CD4-positive, alpha-beta T cell treated with Interleukin-21 for 1 hour (primary cell): ENCODE measurements around the gene PLA2G4F.

Source experiments
- DNase-seq: peaks from one replicate; pipeline ENCODE4 v3.0.0-alpha.2; 2020

PLA2G4F gene

DNA sequence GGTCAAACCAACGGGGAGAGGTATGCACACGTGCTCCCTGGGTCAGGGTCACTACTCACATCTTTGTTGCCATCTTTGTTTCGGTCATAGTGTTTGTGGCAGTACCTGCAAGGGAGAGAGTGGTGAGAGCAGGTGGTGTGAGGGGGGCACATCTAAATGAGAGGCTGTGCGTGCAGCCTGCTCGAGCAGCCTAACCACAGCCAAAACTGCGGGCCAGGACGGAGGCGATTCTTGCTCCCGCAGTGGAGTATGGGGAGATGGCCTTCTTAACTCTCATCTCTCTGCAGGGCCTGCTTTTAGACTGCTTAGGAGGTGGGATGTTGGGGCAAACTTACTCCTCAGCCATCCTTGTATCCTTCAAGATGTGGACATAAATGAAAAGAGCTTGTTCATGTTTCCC lies 6.9 kb upstream of the PLA2G4F start:
- DNase-seq = no peak

GRCh38 chr15:42160136-42160535 lies 3.7 kb upstream of the PLA2G4F start:
- no peak for DNase-seq

DNA sequence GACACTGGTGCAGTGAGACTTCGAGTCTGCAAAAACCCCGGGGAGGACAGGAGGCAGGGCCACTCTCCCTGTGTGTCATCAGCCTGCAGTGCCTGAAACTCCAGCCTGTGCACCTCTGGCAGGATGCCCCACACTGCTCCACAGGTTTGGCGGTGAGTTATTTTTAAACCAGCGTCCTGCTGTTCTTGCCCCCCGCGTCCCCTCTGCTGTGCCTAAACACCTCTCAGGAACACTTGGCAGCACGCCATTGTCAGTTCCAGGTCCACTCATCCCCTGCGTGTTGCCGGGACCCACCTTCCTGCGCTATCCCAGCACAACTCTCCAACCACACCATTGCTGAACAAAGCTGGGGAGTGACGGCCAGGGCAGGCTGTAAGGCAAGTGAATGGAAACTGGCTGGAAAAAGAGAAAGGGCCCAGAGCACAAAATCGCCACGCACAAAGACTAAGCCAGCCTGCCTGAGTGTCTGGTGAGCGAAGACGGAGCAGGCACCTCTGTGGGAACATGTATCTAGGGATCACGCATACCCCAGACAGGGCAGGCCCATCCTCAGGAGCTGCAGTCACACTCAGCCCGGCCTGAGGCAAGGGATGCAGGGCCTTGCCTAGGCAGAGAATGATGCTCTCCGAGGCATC lies 3.1 kb upstream of the PLA2G4F start:
- no peak for DNase-seq

- no peak for DNase-seq
Observed at GRCh38 chr15:42158941-42159340, 2.5 kb upstream of the PLA2G4F start.

DNA sequence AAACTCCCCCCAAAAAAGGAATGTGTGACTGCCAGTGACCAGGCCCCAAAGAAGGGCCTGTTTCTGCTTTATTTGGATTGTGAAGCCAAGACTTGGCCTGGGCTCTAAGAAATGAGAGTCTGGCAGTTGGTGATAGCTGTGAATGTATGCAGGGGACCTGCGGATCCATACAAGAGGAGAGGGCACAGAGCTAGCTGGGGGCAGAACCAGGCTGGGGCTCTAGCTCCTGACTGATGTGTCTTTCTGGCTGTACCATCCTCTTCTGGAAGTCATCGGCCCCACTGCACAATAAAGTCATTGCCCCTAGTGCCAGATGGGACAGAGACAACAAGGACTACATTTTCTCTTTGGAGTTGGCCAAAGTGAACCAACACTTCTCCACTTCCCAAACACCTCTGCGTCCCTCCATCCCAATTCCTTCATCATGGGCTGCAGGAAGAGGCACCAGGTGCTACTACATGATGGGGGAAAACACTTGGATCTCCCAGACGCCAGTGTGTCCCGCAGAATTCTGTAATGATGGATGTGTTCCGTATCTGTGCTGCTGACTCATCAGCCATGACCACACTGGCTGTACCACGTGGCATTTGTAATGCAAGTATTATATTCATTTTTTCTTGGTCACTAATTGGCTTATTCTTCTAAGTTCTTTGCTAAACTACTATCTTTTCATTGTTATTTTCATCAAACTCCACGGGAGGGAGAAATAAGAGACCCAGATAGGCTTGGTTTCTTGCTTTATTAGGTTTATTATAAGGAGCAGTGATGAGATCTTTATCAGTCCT lies 1.7 kb upstream of the PLA2G4F start:
- DNase-seq = no peak

DNA sequence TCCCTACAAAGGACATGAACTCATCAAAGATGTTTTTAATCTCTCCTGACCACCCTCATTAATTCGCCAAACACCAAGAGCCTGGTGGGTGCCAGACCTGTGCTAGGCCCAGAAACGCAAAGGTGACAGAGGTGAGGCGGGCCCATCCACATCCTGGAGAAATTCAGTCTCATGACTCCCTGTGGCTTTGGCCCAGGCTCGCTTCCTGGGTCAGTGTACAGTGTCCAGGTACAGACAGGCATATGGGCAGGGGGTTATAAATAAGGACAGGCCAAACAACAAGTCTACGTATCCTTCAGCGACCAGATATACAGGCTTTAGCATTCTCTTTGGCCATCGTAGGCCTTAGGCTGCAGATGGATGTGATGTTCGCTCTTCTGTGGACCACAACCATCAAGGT lies 945 bp upstream of the PLA2G4F start:
- no peak for DNase-seq

DNA sequence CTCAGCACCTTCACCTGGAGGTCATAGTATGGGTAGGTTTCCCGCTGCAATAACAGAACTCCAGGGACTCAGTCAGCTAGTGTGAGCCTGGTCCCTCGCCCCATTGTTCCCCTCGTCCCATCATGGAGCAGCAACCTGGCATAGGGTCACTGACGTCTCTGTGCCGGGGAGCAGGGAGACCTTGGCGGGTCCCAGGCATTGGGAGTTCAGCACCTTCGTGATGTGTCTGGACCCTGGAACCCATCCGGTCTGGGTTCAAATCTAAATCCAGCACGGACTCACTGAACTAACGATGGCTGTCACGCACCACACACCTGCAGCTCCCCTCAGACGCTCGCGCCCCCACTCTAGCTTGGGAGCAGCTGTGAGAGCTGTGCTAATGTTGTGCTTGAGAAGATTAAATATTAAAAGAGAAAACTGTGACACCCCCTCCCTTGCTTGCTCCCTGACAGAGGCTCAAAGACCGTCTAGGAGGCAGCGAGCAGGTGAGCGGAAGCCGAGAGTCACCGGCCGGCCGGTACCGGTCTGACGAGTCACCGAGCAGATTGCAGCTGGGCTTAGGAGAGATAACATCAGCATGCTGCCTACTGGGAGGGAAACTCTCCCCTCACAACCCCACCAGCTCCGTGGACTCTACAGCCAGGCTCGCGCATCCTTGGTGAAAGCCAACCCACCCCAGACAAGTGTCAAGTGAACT lies 742 bp downstream of the PLA2G4F start:
- no peak for DNase-seq

DNA sequence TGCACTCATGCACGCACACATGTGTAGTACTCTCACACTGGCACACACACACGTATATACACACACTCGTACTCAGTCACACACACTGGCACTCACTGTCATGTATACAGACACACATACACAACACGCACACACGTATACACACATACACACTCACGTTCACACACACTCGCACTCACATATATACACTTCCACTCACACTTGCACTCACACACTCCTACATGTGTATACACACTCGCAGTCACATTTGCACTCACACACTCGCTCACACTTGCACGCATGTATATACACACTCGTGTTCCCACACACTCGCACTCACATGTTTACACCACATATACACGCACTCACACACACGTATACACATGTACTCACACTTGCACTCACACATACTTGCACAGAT lies 1.5 kb downstream of the PLA2G4F start:
- no peak for DNase-seq

DNA sequence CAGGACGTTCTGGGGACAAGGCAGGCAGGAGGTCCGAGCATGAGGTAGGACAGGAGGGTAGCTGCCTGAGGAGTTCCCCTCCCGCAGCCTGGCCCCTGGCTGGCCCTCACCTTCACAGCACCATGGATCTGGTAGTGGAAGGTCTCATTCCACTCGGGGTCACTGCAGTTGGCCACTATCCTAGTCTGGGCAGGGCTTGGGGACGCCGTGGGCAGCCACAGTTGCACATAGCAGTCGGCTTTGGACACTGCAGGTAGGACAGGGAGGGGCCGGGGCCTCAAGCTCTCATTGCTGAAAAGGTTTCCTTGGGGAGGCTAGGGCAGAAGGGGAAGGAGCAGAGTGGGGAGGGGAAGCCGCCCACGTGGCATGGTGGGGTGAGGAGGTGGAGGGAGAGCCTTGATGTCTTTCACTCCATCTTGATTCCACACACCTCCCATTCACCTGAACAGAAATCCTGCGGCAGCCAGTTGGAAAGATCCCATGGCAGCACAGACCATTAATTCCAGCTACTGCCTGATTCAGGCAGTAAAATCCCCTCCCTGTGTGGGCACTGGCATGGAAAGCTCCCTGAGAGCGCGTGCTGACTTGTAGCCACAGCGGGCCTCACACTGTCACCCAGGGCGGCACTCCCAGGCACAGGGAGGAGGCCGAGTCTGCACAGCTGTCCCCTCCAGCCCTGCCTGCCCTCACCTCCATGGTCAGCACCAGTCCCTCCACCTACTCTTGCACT lies 2.1 kb downstream of the PLA2G4F start:
- DNase-seq = no peak

- DNase-seq = no peak
Observed at GRCh38 chr15:42153874-42154211, 2.6 kb downstream of the PLA2G4F start.

- DNase-seq = no peak
Observed at GRCh38 chr15:42152921-42153698, 3.3 kb downstream of the PLA2G4F start.

GRCh38 chr15:42152196-42152920 lies 4.1 kb downstream of the PLA2G4F start:
- DNase-seq = no peak

- DNase-seq = no peak
Observed at GRCh38 chr15:42151736-42152135, 4.7 kb downstream of the PLA2G4F start.

GRCh38 chr15:42151141-42151561 lies 5.3 kb downstream of the PLA2G4F start:
- DNase-seq = no peak

- DNase-seq = no peak
Observed at GRCh38 chr15:42150219-42150970, 6.0 kb downstream of the PLA2G4F start.

DNA sequence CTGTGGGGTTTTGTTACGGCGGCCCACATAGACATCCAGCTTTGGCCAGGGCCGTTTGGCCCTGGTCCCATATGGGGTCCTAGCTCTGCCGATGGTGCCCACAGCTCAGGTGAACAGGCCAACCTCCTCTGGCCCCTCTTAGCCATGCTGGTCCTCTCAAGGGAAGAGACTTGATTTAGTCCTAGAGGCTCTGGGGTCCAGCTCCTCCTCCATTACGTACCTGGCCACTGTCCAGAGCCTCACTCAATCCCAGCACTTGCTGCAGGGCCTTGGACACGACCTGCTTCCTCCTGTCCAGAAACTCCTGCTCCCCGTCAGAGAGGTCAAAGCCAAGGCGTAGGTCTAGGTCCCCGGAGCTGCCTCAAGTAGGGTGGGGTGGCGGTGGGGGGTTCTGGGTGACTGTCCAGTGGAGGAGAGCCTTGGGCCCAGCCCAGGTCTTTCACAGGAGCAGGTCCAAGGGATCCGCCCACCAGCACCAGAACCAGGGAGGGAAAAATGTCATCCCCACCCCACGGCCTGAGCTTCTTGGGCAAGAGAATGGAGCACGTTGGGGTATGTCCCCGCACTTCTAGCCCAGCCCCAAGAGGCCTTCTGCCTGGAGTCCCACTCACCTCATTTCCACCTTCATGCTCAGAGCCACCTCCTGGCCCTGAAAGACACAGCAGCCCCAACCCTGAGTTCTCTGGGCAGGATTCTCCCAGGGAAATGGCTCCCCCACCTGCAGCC lies 6.8 kb downstream of the PLA2G4F start:
- DNase-seq = no peak

DNA sequence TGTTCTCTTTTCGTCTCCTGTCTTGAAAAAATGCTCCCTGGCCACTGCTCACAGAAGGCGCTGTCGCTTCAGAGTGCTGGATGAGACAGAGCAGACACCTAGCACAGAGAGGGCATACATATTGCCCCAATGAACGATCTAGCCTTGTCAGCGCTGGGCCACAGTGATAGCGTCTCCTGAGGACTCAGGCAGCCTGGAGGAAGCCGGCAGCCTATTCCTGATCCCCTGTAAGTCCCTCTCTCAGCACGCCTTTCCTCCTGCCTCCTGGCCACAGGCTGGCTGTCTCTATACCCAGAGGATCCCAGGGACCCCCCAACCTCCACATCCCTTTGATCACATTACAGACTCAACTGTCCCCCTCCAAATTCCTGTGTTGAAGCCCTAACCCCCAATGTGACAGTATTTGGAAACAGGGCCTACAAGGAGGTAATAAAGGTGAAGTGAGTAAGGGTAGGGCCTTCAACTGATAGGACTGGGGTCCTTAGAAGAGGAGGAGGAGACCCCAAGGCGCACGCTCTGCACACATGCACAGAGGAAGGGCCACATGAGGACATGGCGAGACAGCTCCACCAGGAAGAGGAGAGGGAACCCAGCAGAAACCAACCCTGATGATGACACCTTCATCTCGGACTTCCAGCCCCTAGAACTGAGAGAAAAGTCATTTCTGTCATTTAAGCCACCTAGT lies 7.5 kb downstream of the PLA2G4F start:
- no peak for DNase-seq

- DNase-seq = no peak
Observed at GRCh38 chr15:42147431-42147735, 9.1 kb downstream of the PLA2G4F start.

DNA sequence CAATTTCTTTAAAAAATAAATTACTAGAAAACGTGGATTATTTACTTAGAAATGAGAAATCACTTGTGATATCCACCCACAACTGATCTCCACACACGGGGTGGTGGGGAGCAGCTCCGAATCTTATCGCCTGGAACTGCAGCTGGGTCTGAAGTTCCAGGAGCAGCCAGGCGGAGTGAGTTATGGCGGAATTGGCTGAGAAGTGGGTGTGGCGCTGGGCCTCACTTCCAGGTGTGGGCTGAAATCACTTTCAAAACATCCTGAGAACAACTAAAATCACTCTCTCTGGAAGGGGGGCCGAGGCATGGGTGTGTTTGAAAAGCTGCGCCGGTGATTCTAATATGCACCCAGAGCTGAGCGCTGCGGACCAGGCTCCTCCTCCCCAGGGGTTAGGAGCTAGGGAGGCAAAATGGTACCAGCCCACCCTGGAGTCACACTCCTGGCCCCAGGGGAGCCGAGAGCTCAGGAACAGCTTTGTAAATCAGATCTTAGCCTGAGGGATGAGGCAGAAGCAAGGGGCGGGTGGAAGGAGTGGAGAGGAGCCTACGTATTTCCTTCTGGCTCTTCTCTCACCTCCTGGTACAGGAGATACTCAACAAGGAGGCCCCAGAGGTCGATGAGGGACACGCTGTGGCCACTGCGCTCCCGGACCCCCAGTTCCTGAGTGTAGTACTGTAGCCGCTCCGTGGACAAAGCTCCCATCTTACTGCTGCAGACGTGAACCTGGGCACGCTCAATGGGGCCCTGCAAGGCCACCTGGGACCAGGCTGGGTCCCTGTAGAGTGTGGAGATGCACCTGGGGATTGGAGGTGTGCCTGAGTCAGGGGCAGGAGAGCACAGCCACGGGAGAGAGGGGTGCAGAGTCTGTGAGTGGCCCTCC lies 9.6 kb downstream of the PLA2G4F start:
- no peak for DNase-seq
